Upper lobe of left lung (tissue), 6 donors: ENCODE data around the gene BEND7. TPM values are rescaled to one million over a fixed set of nuclear protein-coding genes. Genes with fewer than 3 reads are reported as not detected.
A peak's percentile ranks its signal among the peaks of the same experiment; 100 is the strongest.
"Not testable (repeated sequence)": the region's sequence is repeated elsewhere in the genome, so short reads cannot be mapped to it uniquely, and the experiment has no call there.

Experiments
- ATAC-seq, 2 donors: fragments of 200-7000 bp; cut with Tn5 transposase; one replicate each; pipeline ENCODE4 v1.9.1; 2022; ENCODE audit warnings: mild to moderate bottlenecking in 2 of 2, moderate library complexity in 2 of 2; ENCODE audit not compliant: low FRiP score in 2 of 2
- DNase-seq, 2 donors: peaks; one replicate each; pipeline ENCODE4 v3.0.0-alpha.2; 2019 to 2020
- H3K27ac ChIP-seq, 4 donors: fragments of 200-600 bp; sonication (generic); one replicate each; pipeline ENCODE4 v1.5.1; 2016 to 2019
- H3K27me3 ChIP-seq, 4 donors: fragments of 200-600 bp; sonication (generic); one replicate each; pipeline ENCODE4 v1.5.1; 2017 to 2019
- H3K36me3 ChIP-seq, 4 donors: fragments of 200-600 bp; sonication (generic); one replicate each; pipeline ENCODE4 v1.5.1; 2016 to 2019
- H3K4me1 ChIP-seq, 4 donors: fragments of 200-600 bp; sonication (generic); one replicate each; pipeline ENCODE4 v1.5.1; 2018 to 2019
- H3K4me3 ChIP-seq, 4 donors: fragments of 200-600 bp; sonication (generic); one replicate each; pipeline ENCODE4 v1.5.1; 2017 to 2019; ENCODE audit warnings: mild to moderate bottlenecking in 2 of 4, moderate library complexity in 1 of 4
- H3K9me3 ChIP-seq, 4 donors: fragments of 200-600 bp; sonication (generic); one replicate each; pipeline ENCODE4 v1.5.1; 2018 to 2019
- EP300 ChIP-seq, 4 donors: sonication (generic); formaldehyde crosslinking; IDR thresholded peaks; one replicate each; pipeline ENCODE4 v1.5.1; 2017; ENCODE audit warnings: antibody characterized with exemption in 4 of 4, control low read depth in 2 of 4
- POLR2A ChIP-seq, 4 donors: fragments of 450-650 bp; IDR thresholded peaks; one replicate each; pipeline ENCODE4 v1.5.1; 2016 to 2017; ENCODE audit warnings: antibody characterized with exemption in 4 of 4, mild to moderate bottlenecking in 2 of 4
- POLR2AphosphoS5 ChIP-seq, 2 donors: sonication (generic); formaldehyde crosslinking; IDR thresholded peaks; one replicate each; pipeline ENCODE4 v1.5.1; 2017; ENCODE audit warnings: antibody characterized with exemption in 2 of 2
- WGBS, 2 donors: methylation state at CpG; one replicate each; pipeline ENCODE4 v1.1.5; 2017 to 2018; 5-methylcytosine and 5-hydroxymethylcytosine counted together
- total RNA-seq, 6 donors: library from RNA; depleted of rRNA in 4 of 6; stranded (reverse); fragments of >200 nt in 4 of 6; gene quantifications; one replicate each; pipeline versions ENCODE4 v1.1.0 to v1.2.1, GENCODE V29; 2016 to 2021
- TF ChIP-seq, protein P1 (sequence below), 6 experiments: fragments of 450-650 bp in 4 of 6; fragments of 200-600 bp in 2 of 6; sonication (generic) in 2 of 6; IDR thresholded peaks; one replicate each; pipeline ENCODE4 v1.5.1; 2016 to 2019; ENCODE audit warnings: antibody characterized with exemption in 6 of 6
- donor health status: DM: no; HTN: no; CAD: no; lungs with moderate emphysema.
- donor health status: DM: no; HTN: yes; CAD: no; lungs with severe emphysema.

Gene BEND7
- total RNA-seq, 6 donors from 2014 or later, result 12.4 to 57.6 (median 26.4) TPM

DNA sequence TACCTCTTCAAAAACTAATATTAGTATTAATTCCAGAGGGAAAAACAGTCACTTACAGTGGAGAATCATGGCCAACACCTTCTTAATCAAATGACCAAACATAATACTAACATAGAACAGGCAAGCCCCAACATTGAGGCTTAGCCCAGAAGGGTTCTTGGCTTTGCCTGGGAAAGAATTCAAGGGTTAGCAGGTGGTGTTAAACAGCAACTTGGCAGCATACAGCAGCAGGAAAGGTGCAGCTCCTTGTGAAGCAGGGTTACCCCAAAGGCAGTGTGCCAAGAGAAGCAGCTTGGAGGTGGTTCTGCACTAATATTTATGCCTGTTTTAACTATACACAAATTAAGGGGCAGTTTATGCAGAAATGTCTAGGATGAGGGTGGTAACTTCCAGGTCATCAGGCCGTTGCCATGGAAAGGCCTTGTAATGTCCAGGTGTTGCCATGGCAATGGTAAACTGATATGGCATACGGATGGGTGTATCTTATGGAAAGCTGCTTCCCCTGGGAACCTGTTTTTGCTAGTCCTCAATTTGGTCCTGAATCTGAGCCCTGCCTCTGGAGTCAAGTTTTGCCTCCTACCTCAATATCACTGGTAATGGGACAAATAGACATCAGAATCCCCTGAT, 27.2 kb upstream of the BEND7 start:
- ATAC-seq, result no peak
- H3K36me3 ChIP-seq, result no peaks in the 10 kb centered on the region
- no peaks in the 10 kb centered on the region for H3K4me1 ChIP-seq
- TF ChIP-seq EP300 (IDR thresholded peaks at IDR 0.05) (no peak), POLR2A (IDR thresholded peaks at IDR 0.05) (no peak)
- TF ChIP-seq, protein P1, sequence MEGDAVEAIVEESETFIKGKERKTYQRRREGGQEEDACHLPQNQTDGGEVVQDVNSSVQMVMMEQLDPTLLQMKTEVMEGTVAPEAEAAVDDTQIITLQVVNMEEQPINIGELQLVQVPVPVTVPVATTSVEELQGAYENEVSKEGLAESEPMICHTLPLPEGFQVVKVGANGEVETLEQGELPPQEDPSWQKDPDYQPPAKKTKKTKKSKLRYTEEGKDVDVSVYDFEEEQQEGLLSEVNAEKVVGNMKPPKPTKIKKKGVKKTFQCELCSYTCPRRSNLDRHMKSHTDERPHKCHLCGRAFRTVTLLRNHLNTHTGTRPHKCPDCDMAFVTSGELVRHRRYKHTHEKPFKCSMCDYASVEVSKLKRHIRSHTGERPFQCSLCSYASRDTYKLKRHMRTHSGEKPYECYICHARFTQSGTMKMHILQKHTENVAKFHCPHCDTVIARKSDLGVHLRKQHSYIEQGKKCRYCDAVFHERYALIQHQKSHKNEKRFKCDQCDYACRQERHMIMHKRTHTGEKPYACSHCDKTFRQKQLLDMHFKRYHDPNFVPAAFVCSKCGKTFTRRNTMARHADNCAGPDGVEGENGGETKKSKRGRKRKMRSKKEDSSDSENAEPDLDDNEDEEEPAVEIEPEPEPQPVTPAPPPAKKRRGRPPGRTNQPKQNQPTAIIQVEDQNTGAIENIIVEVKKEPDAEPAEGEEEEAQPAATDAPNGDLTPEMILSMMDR (IDR thresholded peaks at IDR 0.05), result no peak
- no peaks in the 10 kb centered on the region for H3K27me3 ChIP-seq
- no peak for DNase-seq
- no peak overlapping the region for H3K4me3 ChIP-seq
- no peak overlapping the region for H3K27ac ChIP-seq
- no peaks in the 10 kb centered on the region for H3K9me3 ChIP-seq
- 69% methylated on average over 2 of the region's 2 CpGs; no CpG with 5 or more reads in 1 of the 2 donors for WGBS, 2 donors

DNA sequence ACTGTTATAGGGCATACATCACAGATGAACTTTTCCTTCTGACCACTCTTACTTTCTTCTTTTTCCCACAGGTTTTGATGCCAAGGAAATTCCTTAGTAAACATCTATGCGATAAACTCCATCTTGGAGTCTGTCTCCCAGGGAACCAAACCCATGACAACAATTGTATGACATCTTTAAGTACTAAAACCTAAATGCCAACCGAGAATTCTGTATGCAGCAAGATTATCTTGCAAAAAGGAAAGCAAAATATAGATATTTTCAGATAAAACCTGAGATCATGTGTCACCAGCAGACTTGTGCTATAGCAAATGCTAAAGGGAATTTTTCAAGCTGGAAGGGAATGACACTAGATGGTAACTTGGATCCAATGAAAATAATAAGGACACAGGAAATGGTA, 22.0 kb upstream of the BEND7 start:
- H3K27me3 ChIP-seq, result no peaks in the 10 kb centered on the region
- no peak overlapping the region for H3K27ac ChIP-seq
- H3K4me3 ChIP-seq, result no peak overlapping the region
- no peaks in the 10 kb centered on the region for H3K36me3 ChIP-seq
- TF ChIP-seq POLR2AphosphoS5 (IDR thresholded peaks at IDR 0.05), result no peak
- TF ChIP-seq EP300 (IDR thresholded peaks at IDR 0.05), result no peak
- TF ChIP-seq, protein P1 (IDR thresholded peaks at IDR 0.05), result no peak
- no peak for TF ChIP-seq POLR2A (IDR thresholded peaks at IDR 0.05)
- no peaks in the 10 kb centered on the region for H3K4me1 ChIP-seq
- 75 to 82% methylated on average over 2 of the region's 2 CpGs for WGBS, 2 donors
- DNase-seq (no peak), ATAC-seq (no peak)
- peaks cover 0 to 9% (median 4%) of the 10 kb centered on the region in 4 donors for H3K9me3 ChIP-seq

DNA sequence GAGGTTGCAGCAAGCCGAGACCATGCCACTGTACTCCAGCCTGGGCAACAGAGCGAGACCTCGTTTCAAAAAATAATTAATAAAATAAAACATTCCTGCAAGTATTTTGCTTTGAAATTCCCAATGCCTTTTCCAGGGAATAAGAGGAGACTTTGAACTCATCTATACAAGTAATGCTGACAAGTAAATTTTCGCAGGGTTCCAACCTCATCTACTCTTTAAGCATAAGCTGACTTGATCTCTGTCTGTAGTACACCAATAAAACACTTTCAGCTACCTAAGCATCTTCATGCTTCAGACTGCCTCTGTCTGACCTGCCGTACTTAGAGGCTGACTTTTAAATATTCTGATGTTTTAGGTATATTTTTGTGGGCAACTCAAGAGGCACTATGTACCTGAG, 13.7 kb upstream of the BEND7 start:
- TF ChIP-seq, protein P1 (IDR thresholded peaks at IDR 0.05), result no peak
- no peak for TF ChIP-seq POLR2A (IDR thresholded peaks at IDR 0.05)
- no peak for TF ChIP-seq EP300 (IDR thresholded peaks at IDR 0.05)
- TF ChIP-seq POLR2AphosphoS5 (IDR thresholded peaks at IDR 0.05), result no peak
- ATAC-seq (no peak), DNase-seq (no peak)
- Histone ChIP-seq H3K27me3 (no peaks in the 10 kb centered on the region), H3K4me1 (no peaks in the 10 kb centered on the region), H3K4me3 (no peak overlapping the region), H3K9me3 (no peaks in the 10 kb centered on the region), H3K27ac (no peak overlapping the region), H3K36me3 (no peaks in the 10 kb centered on the region)
- 87 to 89% methylated on average over 5 of the region's 5 CpGs for WGBS, 2 donors

DNA sequence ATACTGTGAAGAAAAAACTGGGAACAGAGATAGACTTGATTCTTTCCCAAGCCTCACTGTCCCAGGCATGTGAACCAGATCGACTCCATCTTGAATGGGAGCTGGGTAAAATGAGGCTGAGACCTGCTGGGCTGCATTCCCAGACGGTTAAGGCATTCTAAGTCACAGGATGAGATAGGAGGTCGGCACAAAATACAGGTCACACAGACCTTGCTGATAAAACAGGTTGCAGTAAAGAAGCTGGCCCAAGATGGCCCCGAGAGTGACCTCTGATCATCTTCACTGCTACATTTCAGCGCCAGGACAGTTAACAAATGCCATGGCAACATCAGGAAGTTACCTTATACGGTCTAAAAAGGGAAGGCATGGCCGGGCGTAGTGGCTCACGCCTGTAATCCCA, 9.2 kb upstream of the BEND7 start:
- 68 to 72% methylated on average over 9 of the region's 9 CpGs for WGBS, 2 donors
- not testable (repeated sequence) for H3K4me1 ChIP-seq

DNA sequence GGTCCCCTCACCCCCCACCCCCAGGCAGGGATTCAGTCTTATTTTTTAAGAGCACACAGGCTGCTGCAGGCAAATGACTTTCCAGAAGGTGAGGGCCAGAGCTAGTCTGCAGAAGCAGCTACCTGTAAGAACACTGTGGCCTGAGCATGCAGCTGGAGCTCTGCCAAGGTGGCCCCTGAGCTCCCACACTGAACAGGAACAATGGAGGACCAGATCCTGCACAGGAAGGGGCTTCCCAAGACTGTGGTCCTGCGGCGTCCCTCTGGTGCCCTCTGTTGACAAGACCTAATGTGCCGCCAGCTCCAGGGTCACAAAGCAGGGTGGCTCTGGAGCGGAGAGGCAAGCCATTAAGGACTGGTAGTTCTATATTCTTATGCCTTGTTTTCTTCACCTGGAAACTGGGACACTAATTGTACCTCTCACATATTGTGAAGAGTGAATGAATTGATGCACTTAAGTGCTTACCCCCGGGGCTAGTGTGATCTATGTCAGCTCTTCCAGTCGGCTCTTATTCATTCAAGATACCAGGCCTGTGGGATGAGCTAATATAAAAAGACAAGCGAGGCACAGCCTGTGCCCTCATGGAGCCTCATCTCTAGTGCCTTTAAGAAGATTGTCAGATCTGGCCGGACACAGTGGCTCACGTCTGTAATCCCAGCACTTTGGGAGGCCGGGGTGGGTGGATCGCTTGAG, 8.0 kb upstream of the BEND7 start:
- Histone ChIP-seq H3K36me3 (no peaks in the 10 kb centered on the region), H3K27me3 (no peaks in the 10 kb centered on the region), H3K27ac (no peak overlapping the region), H3K4me1 (peaks cover 0 to 4% (median 0%) of the 10 kb centered on the region in 4 donors), H3K4me3 (no peak overlapping the region), H3K9me3 (no peaks in the 10 kb centered on the region)
- peak; percentile 55 to 66 for ATAC-seq
- peak in 1 of 2 donors; percentile 53 for DNase-seq
- no peak for TF ChIP-seq POLR2AphosphoS5 (IDR thresholded peaks at IDR 0.05)
- TF ChIP-seq, protein P1 (IDR thresholded peaks at IDR 0.05), result peak; percentile 29 to 52 (median 46)
- 52 to 59% methylated on average over 9 to 11 of the region's 11 CpGs for WGBS, 2 donors

More for the DNA sequence above, 9.2 kb upstream of the BEND7 start:
- DNase-seq, H3K27ac ChIP-seq, H3K4me3 ChIP-seq, H3K9me3 ChIP-seq, ATAC-seq, H3K27me3 ChIP-seq, H3K36me3 ChIP-seq: not testable (repeated sequence)
